GM12878 (cell line): ENCODE measurements around the gene CTSK. TPM values are rescaled to one million over a fixed set of nuclear protein-coding genes. Genes with fewer than 3 reads are reported as not detected.
"Not testable (repeated sequence)": the region's sequence is repeated elsewhere in the genome, so short reads cannot be mapped to it uniquely, and the experiment has no call there.

Experiments
- ATAC-seq: fragments of 200-7000 bp; cut with Tn5 transposase; 3 replicates; pipeline ENCODE4 v1.9.1; 2020; ENCODE audit warnings: mild to moderate bottlenecking, moderate library complexity
- BruUV-seq: library from RNA; stranded (reverse); fragments of 400-500 nt; replicated peaks from 2 replicates; lab custom pipeline; 2021; lab: Mats Ljungman, UMichigan
- CTCF ChIA-PET: fragments of 300-600 bp; sonication (Branson Sonifier 250); formaldehyde crosslinking; extraction: SDS; loops from one replicate; lab custom pipeline; 2021; ENCODE audit warnings: inconsistent platforms; lab: Yijun Ruan, JAX
- POLR2A ChIA-PET: fragments of 350-600 bp; formaldehyde crosslinking; extraction: SDS; loops from one replicate; lab custom pipeline; 2021; ENCODE audit warnings: inconsistent platforms; lab: Charles Lee
- RAD21 ChIA-PET: fragments of 300-600 bp; sonication (Branson Sonifier 250); formaldehyde crosslinking; loops from one replicate; lab custom pipeline; 2023; ENCODE audit warnings: antibody characterized with exemption; ENCODE audit not compliant: unreplicated experiment; lab: Charles Lee
- SMC1A ChIA-PET: fragments of 300-600 bp; sonication (Branson Sonifier 250); formaldehyde crosslinking; loops from one replicate; lab custom pipeline; 2023; ENCODE audit not compliant: unreplicated experiment, uncharacterized antibody; lab: Charles Lee
- DNase-seq: peaks from one replicate; pipeline ENCODE4 v3.0.0-alpha.2; 2011; ENCODE audit warnings: low read depth, low spot score
- FAIRE-seq: peaks from 3 replicates; lab custom pipeline; 2011; peaks lifted over from hg19 to GRCh38; lab: Jason Lieb, UNC
- H2AFZ ChIP-seq: 2 replicates; pipeline ENCODE4 v1.6.0; 2011; ENCODE audit warnings: low read depth, low read length, control low read depth; ENCODE audit not compliant: control insufficient read depth
- H3K27ac ChIP-seq: 2 replicates; pipeline ENCODE4 v1.5.1; 2011; ENCODE audit warnings: control low read depth; ENCODE audit not compliant: control insufficient read depth, insufficient read depth
- H3K27me3 ChIP-seq, 2 experiments: replicated peaks in 1 of 2; 2 replicates each; pipeline versions ENCODE4 v1.6.0 to v1.6.1; 2011; ENCODE audit warnings: low read length in 1 of 2; ENCODE audit not compliant: control insufficient read depth in 2 of 2, insufficient read depth in 2 of 2
- H3K36me3 ChIP-seq, 2 experiments: 2 replicates each; pipeline ENCODE4 v1.5.1; 2011; ENCODE audit warnings: low read length in 1 of 2; ENCODE audit not compliant: control insufficient read depth in 2 of 2, insufficient read depth in 2 of 2
- H3K4me1 ChIP-seq: 2 replicates; pipeline ENCODE4 v1.6.1; 2011; ENCODE audit warnings: mild to moderate bottlenecking, low read length, moderate library complexity, mixed read lengths; ENCODE audit not compliant: control insufficient read depth, insufficient read depth
- H3K4me2 ChIP-seq: 2 replicates; pipeline ENCODE4 v1.6.0; 2011; ENCODE audit warnings: control low read depth; ENCODE audit not compliant: control insufficient read depth, insufficient read depth
- H3K4me3 ChIP-seq: fragments of 200-600 bp; sonication (generic); 2 replicates; pipeline ENCODE4 v1.5.1; 2016
- H3K79me2 ChIP-seq: 2 replicates; pipeline ENCODE4 v1.6.0; 2011; ENCODE audit warnings: low read length; ENCODE audit not compliant: control insufficient read depth, insufficient read depth
- H3K9ac ChIP-seq: 2 replicates; pipeline ENCODE4 v1.8.0; 2011; ENCODE audit warnings: low read length, control low read depth, mixed read lengths; ENCODE audit not compliant: control insufficient read depth, insufficient read depth
- H3K9me3 ChIP-seq: replicated peaks from 3 replicates; pipeline ENCODE4 v1.5.1; 2011; ENCODE audit warnings: mild to moderate bottlenecking, low read length; ENCODE audit not compliant: control insufficient read depth, insufficient read depth
- H4K20me1 ChIP-seq: 2 replicates; pipeline ENCODE4 v1.6.0; 2011; ENCODE audit not compliant: control insufficient read depth, insufficient read depth
- E2F4 ChIP-seq: IDR thresholded peaks from 2 replicates; pipeline ENCODE4 v1.6.1; 2012; ENCODE audit warnings: low read depth, low read length, improper control_type of control experiment
- ZBTB40 ChIP-seq: fragments of 450-650 bp; IDR thresholded peaks from 2 replicates; pipeline ENCODE4 v1.6.1; 2016; ENCODE audit warnings: mild to moderate bottlenecking, moderate library complexity, borderline replicate concordance
- WGBS: methylation state at CpG from one replicate; pipeline ENCODE4 v1.1.6; 2016; ENCODE audit warnings: low lambda C conversion rate; ENCODE audit not compliant: insufficient replicate concordance, insufficient coverage; ENCODE audit errors: missing lambda C conversion rate; 5-methylcytosine and 5-hydroxymethylcytosine counted together
- in situ Hi-C: fragments of 300-500 bp; cut with MboI; formaldehyde crosslinking; loops from 9 replicates; pipeline ENCODE4 v1.14.3; 2018; ENCODE audit warnings: mixed read lengths
- intact Hi-C: fragments of 100-400 bp; cut with micrococcal nuclease; formaldehyde crosslinking; loops from one replicate; pipeline ENCODE4 v1.14.2; 2022; ENCODE audit not compliant: unreplicated experiment
- polyA plus RNA-seq, 11 experiments: library from polyadenylated mRNA; depleted of rRNA in 4 of 11; unstranded in 6 of 11; stranded (reverse) in 5 of 11; fragments of >200 nt; fragmentation: Nextera tagmentation in 4 of 11; fragmentation: Illumina TruSeq in 1 of 11; extraction: Ambion mirVana in 4 of 11; extraction: Trizol in 1 of 11; gene quantifications; 1 replicate in 1 of 11; 2 replicates in 10 of 11; pipeline versions ENCODE4 v1.2.1 to v1.2.3, GENCODE V29; 2011 to 2016; ENCODE audit warnings: inconsistent platforms in 2 of 11, missing spikeins in 2 of 11, low read depth in 1 of 11
- total RNA-seq, 4 experiments: library from RNA; depleted of rRNA in 3 of 4; stranded (reverse); fragments of >200 nt in 3 of 4; fragmentation: Illumina TruSeq in 1 of 4; extraction: Trizol in 1 of 4; gene quantifications; 2 replicates each; pipeline versions ENCODE4 v1.2.1 to v1.2.3, GENCODE V29; 2013 to 2021

CTSK gene
- total and polyA plus RNA-seq, 10 of the 15 experiments (the other 5 are each of a cell fraction or from before 2014, with no cell fraction given): 0.40 to 3.1 (median 0.83) TPM

- H3K4me1 ChIP-seq, FAIRE-seq, in situ Hi-C loops, DNase-seq, RAD21 ChIA-PET, H3K79me2 ChIP-seq, H3K9me3 ChIP-seq, H3K27me3 ChIP-seq, SMC1A ChIA-PET, POLR2A ChIA-PET, H3K4me2 ChIP-seq, CTCF ChIA-PET, H3K4me3 ChIP-seq, ATAC-seq, H3K27ac ChIP-seq, H4K20me1 ChIP-seq, H2AFZ ChIP-seq, H3K9ac ChIP-seq, BruUV-seq: not testable (repeated sequence)
- peaks cover under 1 to 13% of the 10 kb centered on the region in 2 experiments for H3K36me3 ChIP-seq
- intact Hi-C loops: loop anchor here (10.0 kb wide), 1 partner anchor 91 kb away; the partner anchor contains the start of gene SETDB1
- WGBS: 100% methylated on average over 6 of the region's 6 CpGs
Measured at GRCh38 chr1:150833961-150834360, 25.9 kb upstream of the CTSK start.

GRCh38 chr1:150832597-150832996, 24.5 kb upstream of the CTSK start:
- WGBS: 100% methylated on average over 1 of the region's 1 CpG
- H3K9ac ChIP-seq: no peak overlapping the region
- no peak overlapping the region for H3K27ac ChIP-seq
- intact Hi-C loops (loop anchor here (10.0 kb wide), 1 partner anchor 92 kb away; the partner anchor contains the start of gene SETDB1), in situ Hi-C loops (no loop called here)
- no peak overlapping the region for H2AFZ ChIP-seq
- H3K36me3 ChIP-seq: peaks cover 2 to 24% of the 10 kb centered on the region in 2 experiments
- ChIA-PET RAD21 (no interaction called here), SMC1A (interaction anchor here (1.1 kb wide), 1 partner anchor 42 kb away, joined by 4 read pairs; no protein-coding TSS in a partner anchor), POLR2A (no interaction called here), CTCF (interaction anchor here (2.1 kb wide), 1 partner anchor 20 kb away, joined by 4 read pairs; no protein-coding TSS in a partner anchor)
- no peaks in the 10 kb centered on the region for H3K4me1 ChIP-seq
- no peaks in the 10 kb centered on the region for H3K9me3 ChIP-seq
- H4K20me1 ChIP-seq: no peaks in the 10 kb centered on the region
- no peak for DNase-seq
- H3K4me3 ChIP-seq: no peak overlapping the region
- FAIRE-seq: no peak
- TF ChIP-seq ZBTB40 (peak; percentile 59), E2F4 (no peak)
- no peaks in the 10 kb centered on the region for H3K79me2 ChIP-seq
- H3K4me2 ChIP-seq: no peak overlapping the region
- no TSS peak for BruUV-seq
- H3K27me3 ChIP-seq: no peaks in the 10 kb centered on the region
- ATAC-seq: no peak
